DND-41 (cell line): Measurements from ENCODE around the gene XKR7.

Experiments used
- ATAC-seq: fragments of 200-7000 bp; cut with Tn5 transposase; 3 replicates; pipeline ENCODE4 v1.9.1; 2021; ENCODE audit warnings: low read depth; ENCODE audit not compliant: insufficient read depth
- DNase-seq: peaks from one replicate; pipeline ENCODE4 v3.0.0-alpha.2; 2020
- H2AFZ ChIP-seq: 2 replicates; pipeline ENCODE4 v1.6.0; 2012; ENCODE audit warnings: low read depth, low read length
- H3K27ac ChIP-seq: 2 replicates; pipeline ENCODE4 v1.5.1; 2012; ENCODE audit warnings: low read length, inconsistent platforms
- H3K27me3 ChIP-seq: fragments of 200-600 bp; sonication (generic); 2 replicates; pipeline ENCODE4 v1.6.0; 2012; ENCODE audit warnings: low read length, mild to moderate bottlenecking, inconsistent platforms; ENCODE audit not compliant: insufficient read depth, poor library complexity
- H3K36me3 ChIP-seq: 2 replicates; pipeline ENCODE4 v1.5.1; 2012; ENCODE audit warnings: low read length, inconsistent platforms; ENCODE audit not compliant: insufficient read depth
- H3K4me1 ChIP-seq: 2 replicates; pipeline ENCODE4 v1.5.1; 2012; ENCODE audit warnings: mild to moderate bottlenecking, low read length; ENCODE audit not compliant: insufficient read depth
- H3K4me2 ChIP-seq: 2 replicates; pipeline ENCODE4 v1.6.0; 2012; ENCODE audit warnings: mild to moderate bottlenecking, moderate library complexity, low read length, inconsistent platforms; ENCODE audit not compliant: insufficient read depth
- H3K4me3 ChIP-seq, 2 experiments: fragments of 200-600 bp in 1 of 2; shearing (Covaris generic) in 1 of 2; 2 replicates each; pipeline ENCODE4 v1.5.1; 2012 to 2016; ENCODE audit warnings: inconsistent platforms in 2 of 2, low read length in 2 of 2, mild to moderate bottlenecking in 2 of 2, low read depth in 1 of 2, moderate library complexity in 1 of 2
- H3K79me2 ChIP-seq: 2 replicates; pipeline ENCODE4 v1.6.0; 2012; ENCODE audit warnings: low read length, inconsistent platforms; ENCODE audit not compliant: insufficient read depth
- H3K9ac ChIP-seq: 2 replicates; pipeline ENCODE4 v1.6.0; 2012; ENCODE audit warnings: low read depth, mild to moderate bottlenecking, inconsistent platforms, low read length, moderate library complexity
- H3K9me3 ChIP-seq: 2 replicates; pipeline ENCODE4 v1.5.1; 2012; ENCODE audit warnings: low read length, moderate library complexity, mild to moderate bottlenecking, inconsistent platforms; ENCODE audit not compliant: insufficient read depth, severe bottlenecking
- H4K20me1 ChIP-seq: 2 replicates; pipeline ENCODE4 v1.6.0; 2012; ENCODE audit warnings: low read length; ENCODE audit not compliant: insufficient read depth
- EZH2 ChIP-seq: IDR thresholded peaks from 3 replicates; pipeline ENCODE4 v1.6.1; 2012; ENCODE audit warnings: borderline replicate concordance, low read depth, mild to moderate bottlenecking, moderate library complexity, low read length, inconsistent platforms; ENCODE audit not compliant: severe bottlenecking
- TF ChIP-seq, protein P1 (sequence below): IDR thresholded peaks from 2 replicates; pipeline ENCODE4 v1.5.1; 2012; ENCODE audit warnings: borderline replicate concordance, low read length, moderate library complexity, mild to moderate bottlenecking; ENCODE audit not compliant: poor library complexity, severe bottlenecking; ENCODE audit errors: extremely low read depth

The XKR7 gene

DNA sequence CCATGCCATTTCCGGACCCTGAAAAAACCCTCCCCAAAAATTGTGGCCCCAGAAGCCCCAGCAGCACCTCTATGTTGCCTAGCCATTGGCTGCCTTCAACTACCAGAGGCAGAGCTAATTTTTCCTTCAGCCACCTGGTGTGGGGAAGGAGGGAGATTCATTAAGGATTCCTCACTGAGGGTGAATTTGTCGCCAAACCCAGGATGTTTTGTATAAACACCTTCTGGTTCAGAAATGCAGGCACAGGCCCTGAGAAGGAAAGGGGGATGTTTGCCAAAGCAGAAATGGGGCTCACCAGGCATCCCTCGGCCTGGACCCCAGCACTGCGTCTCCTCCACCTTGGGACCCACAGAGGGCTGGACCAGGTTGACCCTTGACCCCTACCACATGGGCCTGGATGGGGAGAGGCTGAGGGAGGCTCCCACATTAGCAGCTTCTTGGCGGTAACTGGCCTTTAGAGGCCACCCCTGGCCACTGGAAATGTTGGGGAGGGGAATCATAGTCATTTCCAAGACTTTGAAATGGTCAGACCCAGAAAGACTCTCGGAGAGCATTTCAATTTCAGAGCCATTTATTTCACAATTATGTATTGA, 14.3 kb upstream of the XKR7 start:
- Histone ChIP-seq H3K9ac (no peak overlapping the region), H3K4me2 (no peak overlapping the region), H3K4me3 (no peak overlapping the region), H4K20me1 (peaks cover 22% of the 10 kb centered on the region), H3K79me2 (peaks cover 30% of the 10 kb centered on the region), H3K27me3 (peaks cover 13% of the 10 kb centered on the region), H3K4me1 (peaks cover 19% of the 10 kb centered on the region), H3K27ac (no peak overlapping the region), H3K36me3 (peaks cover 18% of the 10 kb centered on the region), H2AFZ (no peak overlapping the region), H3K9me3 (no peaks in the 10 kb centered on the region)
- DNase-seq (no peak), ATAC-seq (no peak)
- TF ChIP-seq EZH2, result no peak
- TF ChIP-seq, protein P1, sequence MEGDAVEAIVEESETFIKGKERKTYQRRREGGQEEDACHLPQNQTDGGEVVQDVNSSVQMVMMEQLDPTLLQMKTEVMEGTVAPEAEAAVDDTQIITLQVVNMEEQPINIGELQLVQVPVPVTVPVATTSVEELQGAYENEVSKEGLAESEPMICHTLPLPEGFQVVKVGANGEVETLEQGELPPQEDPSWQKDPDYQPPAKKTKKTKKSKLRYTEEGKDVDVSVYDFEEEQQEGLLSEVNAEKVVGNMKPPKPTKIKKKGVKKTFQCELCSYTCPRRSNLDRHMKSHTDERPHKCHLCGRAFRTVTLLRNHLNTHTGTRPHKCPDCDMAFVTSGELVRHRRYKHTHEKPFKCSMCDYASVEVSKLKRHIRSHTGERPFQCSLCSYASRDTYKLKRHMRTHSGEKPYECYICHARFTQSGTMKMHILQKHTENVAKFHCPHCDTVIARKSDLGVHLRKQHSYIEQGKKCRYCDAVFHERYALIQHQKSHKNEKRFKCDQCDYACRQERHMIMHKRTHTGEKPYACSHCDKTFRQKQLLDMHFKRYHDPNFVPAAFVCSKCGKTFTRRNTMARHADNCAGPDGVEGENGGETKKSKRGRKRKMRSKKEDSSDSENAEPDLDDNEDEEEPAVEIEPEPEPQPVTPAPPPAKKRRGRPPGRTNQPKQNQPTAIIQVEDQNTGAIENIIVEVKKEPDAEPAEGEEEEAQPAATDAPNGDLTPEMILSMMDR, result no peak

DNA sequence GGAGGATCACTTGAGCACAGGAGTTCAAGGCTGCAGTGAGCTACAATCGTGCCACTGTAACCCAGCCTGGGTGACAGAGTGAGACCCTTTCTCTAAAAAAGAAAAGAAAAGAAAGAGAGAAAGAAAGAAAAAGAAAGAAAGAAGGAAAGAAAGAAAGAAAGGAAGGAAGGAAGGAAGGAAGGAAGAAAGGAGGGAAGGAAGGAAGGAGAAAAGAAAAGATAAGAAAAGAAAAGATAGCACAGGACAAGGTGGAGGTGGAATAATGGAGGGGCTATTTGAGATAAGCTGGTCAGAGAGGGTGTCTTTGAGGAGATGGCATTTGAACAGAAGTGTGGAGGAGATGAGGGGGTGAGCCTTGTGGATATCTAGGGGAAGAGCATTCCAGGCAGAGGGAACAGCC, 13.5 kb upstream of the XKR7 start:
- ATAC-seq (no peak), DNase-seq (no peak)
- Histone ChIP-seq H3K9me3 (no peaks in the 10 kb centered on the region), H3K79me2 (peaks cover 23% of the 10 kb centered on the region), H4K20me1 (peaks cover 18% of the 10 kb centered on the region), H3K4me1 (peaks cover 19% of the 10 kb centered on the region), H3K9ac (no peak overlapping the region), H2AFZ (no peak overlapping the region), H3K27ac (no peak overlapping the region), H3K27me3 (peaks cover 13% of the 10 kb centered on the region), H3K4me3 (no peak overlapping the region), H3K36me3 (peaks cover 10% of the 10 kb centered on the region), H3K4me2 (no peak overlapping the region)
- TF ChIP-seq EZH2, result no peak
- TF ChIP-seq, protein P1, result no peak

DNA sequence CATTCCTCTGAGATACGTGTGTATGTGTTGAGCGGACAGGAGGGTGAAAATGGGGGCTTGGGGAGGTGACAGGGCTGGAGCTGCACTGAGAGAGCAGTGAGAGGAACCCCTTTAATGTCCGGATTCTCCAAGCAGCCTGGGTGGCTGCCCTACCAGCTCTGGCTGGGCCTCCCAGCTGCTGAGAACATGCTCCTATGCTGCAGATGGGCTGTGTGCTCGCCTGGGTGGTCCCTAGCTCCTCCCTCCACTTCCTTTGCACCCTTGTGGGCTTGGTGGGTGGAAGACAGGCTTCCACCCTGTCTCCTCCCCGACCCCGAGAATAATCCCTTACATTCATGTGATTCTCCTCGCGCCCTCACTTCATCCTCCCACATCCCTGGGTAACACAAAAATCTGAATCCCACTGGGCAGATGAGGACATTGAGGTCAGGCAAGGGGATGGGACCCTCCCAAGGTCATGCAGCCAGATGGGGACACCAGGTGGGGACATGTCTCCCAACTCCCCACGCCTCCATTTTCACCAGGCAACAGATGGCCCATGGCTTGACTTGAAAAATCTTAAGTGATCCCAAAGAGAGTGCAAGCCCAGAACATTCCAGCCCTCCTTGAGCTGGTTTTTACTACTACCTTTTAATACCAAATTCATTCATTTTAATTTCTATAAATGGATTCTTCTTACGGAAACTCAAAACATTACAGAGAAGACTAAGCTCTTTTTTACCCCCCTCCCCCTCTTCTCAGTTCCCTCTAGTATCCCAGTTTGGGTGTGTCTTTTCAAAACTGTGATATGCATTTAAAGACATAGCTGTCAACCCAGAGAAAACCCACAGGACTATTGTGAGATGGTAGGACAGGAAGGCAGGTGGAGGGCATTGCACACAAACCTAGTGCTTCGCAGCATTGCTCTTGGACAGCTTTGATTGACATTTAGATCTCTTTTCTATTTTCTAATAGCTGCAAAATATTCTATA, 11.1 kb upstream of the XKR7 start:
- Histone ChIP-seq H3K27ac (no peak overlapping the region), H3K4me2 (no peak overlapping the region), H3K9me3 (no peaks in the 10 kb centered on the region), H3K79me2 (no peaks in the 10 kb centered on the region), H3K4me3 (no peak overlapping the region), H3K4me1 (peaks cover 4% of the 10 kb centered on the region), H2AFZ (no peak overlapping the region), H3K9ac (no peak overlapping the region), H3K27me3 (peaks cover 16% of the 10 kb centered on the region), H4K20me1 (no peaks in the 10 kb centered on the region), H3K36me3 (no peaks in the 10 kb centered on the region)
- peak; percentile 22 for DNase-seq
- ATAC-seq, result no peak
- TF ChIP-seq, protein P1, result no peak
- TF ChIP-seq EZH2, result no peak
